Measurements from ENCODE around the gene APOLD1. TPM values are rescaled to one million over a fixed set of nuclear protein-coding genes. Genes with fewer than 3 reads are reported as not detected.

APOLD1 gene
- 10 to 100 TPM in 1 of 2 experiments, 1 to 10 TPM in 1; 9.0 to 11.9 TPM for total RNA-seq

GRCh38 chr12:12784911-12785814 is at the start of gene APOLD1:
APOLD1 (plus strand) TSS chr12:12785659; CDS start chr12:12785692, 33 bp downstream.

GRCh38 chr12:12813120-12814101 is 28.0 kb downstream of the APOLD1 start, which contains the start of gene DDX47:
DDX47 (plus strand) TSS chr12:12813346; CDS start chr12:12813368, 22 bp downstream.

Small RNA genes within 50 kb of the gene (microRNA-seq; reads per million reads assigned to microRNA genes)
- gene MIR613 (ENCODE audit: borderline microRNAs expressed, borderline replicate concordance), result not detected

Other genes starting within 250 kb of the APOLD1 start
- 10 to 100 TPM; 41.6 to 42.3 TPM for gene DUSP16, start 222.8 kb upstream of the APOLD1 start, total RNA-seq
- 10 to 100 TPM; 21.9 to 23.2 TPM for gene CREBL2, start 173.8 kb upstream of the APOLD1 start, total RNA-seq
- gene GPR19, start 89.5 kb upstream of the APOLD1 start, total RNA-seq, result 1 to 10 TPM; 7.9 to 8.5 TPM
- 100 to 1,000 TPM; 133 to 138 TPM for gene CDKN1B, start 68.3 kb upstream of the APOLD1 start, total RNA-seq
- 10 to 100 TPM; 54.0 to 63.1 TPM for gene DDX47, start 27.7 kb downstream of the APOLD1 start, total RNA-seq
- gene GPRC5A, start 105.9 kb downstream of the APOLD1 start, total RNA-seq, result under 1 TPM; 0.05 to 0.23 TPM
- gene GPRC5D, start 166.5 kb downstream of the APOLD1 start, total RNA-seq, result under 1 TPM; 0.83 to 0.99 TPM
- 10 to 100 TPM; 17.1 to 17.9 TPM for gene HEBP1, start 214.6 kb downstream of the APOLD1 start, total RNA-seq